HG03025 (cell line): ENCODE results near the gene CYP4V2.
A peak's percentile ranks its signal among the peaks of the same experiment; 100 is the strongest.

Experiments used
- ATAC-seq: cut with Tn5 transposase; IDR thresholded peaks from one replicate; pipeline ENCODE4 v1.9.1; 2021; ENCODE audit warnings: mild to moderate bottlenecking, moderate library complexity; ENCODE audit not compliant: unreplicated experiment, low FRiP score

The CYP4V2 gene

DNA sequence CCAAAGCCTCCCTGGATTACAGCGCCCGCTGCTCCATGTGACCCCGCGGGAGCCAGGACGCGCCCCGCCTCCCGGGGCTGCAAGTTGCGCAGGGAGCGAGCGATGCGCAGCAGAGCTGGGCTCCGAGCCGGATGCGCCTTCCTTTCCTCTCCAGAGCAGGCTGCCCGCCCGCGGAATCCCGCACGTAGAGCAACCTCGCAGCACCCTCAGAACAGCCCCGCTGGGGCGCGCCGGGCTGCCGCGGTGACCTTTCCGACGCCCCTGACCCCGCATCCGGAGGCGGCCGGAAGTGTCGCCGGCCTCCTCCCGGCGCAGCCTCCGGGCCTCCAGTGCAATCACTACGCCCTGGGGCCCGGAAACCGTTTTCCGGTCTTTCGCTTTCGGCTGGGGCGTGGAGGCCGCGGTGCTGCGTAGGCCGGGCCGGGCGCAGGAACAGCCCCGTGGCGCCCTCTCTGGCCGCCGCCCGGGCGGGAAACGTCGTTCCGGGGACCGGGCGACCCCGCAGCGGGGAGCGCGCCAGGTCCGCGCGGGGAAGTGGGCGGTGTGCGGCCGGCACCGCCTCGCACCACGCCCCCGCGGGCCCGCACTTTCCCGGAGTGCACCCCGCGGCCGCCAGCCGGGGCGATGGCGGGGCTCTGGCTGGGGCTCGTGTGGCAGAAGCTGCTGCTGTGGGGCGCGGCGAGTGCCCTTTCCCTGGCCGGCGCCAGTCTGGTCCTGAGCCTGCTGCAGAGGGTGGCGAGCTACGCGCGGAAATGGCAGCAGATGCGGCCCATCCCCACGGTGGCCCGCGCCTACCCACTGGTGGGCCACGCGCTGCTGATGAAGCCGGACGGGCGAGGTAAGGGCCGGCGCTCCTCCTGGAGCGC, at the start of gene CYP4V2:
TSS of gene CYP4V2 (plus strand) at position 368 of the 866 bp plus-strand sequence. CDS start at position 625, 257 bp downstream.
- ATAC-seq: peak; percentile 90

GRCh38 chr4:186144198-186144945, 47.0 kb upstream of the CYP4V2 start:
- ATAC-seq: no peak

GRCh38 chr4:186144946-186145569, 46.3 kb upstream of the CYP4V2 start:
- no peak for ATAC-seq

DNA sequence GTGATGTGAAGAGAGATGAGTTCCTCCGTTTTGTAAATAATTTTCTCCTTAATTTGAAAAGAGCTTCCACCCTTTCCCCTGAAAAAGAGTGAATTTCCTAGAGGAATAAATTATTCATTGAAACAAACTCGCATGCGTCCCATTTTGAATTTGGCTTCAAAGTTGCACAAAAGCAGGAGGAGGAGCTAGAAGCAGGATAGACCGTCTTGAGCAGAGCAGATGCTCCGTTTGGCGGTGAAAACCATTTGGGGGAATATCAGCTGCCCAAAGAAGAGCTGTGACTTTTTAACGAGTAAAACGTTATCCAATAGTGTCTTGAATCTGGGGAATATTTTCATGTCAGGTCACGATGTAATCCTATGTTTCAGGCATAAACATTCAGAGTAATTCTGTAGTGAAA, 44.9 kb upstream of the CYP4V2 start:
- no peak for ATAC-seq

GRCh38 chr4:186148336-186148975, 42.9 kb upstream of the CYP4V2 start:
- ATAC-seq: no peak

DNA sequence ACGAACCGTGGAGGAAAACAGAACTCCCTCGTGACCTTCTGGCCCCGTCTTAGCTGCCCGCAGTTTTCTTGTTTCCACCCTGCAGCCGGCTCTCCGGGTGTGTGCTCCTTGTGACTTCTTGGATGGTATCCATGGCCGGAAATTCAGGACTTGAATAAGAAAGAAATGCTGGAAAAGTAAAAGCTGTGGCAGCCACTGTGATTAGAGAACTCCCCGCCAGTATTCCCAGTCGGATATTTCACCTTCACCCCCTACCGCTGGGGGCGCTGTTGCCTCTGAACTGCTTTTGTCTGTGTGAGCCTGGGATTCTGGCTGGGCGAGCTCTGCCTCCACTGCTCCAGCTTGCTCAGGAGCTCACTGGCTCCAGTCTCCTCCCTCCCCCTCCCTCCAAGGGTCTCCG, 41.5 kb upstream of the CYP4V2 start:
- no peak for ATAC-seq

DNA sequence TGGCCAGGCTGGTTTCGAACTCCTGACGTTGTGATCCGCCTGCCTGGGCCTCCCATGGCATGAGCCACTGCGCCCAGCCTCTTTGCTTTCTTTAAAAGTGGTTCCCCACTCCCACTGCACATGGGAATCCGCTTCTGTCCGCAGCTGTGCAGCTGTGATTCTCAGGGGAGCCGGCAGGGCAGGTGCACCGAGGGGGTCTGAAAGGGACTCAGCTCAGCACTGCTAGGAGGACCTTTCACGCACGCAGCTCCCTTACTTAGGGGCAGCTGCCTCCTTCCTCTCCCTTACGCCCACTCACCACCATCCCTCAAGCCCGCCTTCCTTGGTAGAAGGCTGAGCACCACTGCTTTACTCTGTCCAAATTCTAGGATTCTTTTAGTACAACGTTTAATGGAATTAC, 40.4 kb upstream of the CYP4V2 start:
- peak; percentile 47 for ATAC-seq

DNA sequence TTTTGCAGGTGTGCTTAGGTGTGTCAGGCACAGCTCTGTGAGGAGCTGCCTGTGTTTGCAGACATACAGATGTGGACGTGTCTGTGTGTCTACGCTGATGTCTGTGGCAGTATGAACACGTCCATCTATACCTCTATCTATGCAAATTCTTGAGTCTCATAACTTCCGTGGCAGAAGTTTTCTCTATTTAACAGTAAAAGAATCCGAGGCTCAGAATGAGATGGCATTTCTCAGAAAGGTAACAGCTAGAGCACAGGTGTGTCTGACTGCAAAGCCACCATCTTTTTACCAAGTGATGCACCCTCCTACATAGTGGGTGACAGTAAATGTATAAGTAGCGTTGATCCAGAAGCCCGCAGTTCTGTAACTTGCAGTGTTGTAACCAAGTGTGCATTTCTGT, 39.9 kb upstream of the CYP4V2 start:
- peak; percentile 57 for ATAC-seq

DNA sequence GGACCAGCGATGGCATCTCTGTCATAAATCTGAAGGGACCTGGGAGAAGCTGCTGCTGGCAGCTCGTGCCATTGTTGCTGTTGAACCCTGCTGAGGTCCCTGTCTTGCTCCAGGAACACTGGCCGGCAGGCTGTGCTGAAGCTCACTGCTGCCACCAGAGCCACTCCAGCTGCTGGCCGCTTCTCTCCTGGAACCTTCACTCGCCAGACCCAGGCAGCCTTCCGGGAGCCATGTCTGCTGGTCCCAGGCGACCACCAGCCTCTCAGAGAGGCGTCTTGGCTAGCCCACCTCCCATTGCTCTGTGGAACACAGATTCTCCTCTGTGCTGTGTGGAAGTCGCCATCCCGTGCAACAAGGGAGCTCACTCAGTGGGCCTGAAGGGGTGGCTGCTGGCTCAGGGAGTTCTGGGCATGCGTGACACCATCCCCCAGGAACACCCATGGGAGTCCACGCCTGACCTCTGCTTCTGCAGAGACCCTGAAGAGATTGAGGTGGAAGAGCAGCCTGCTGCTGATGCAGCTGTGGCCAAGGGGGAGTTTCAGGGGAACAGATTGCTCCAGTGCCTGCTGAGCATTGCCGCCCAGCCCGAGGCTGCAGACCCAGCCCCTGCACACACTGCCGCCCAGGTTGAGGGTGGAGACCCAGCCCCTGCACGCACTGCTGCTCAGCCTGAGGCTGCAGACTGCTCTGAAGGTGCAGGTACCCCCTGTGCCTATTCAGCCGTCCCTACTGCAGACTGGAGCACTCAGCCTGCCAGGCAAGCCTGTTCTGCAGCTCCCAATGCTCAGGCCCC, 33.1 kb upstream of the CYP4V2 start:
- peak; percentile 45 for ATAC-seq

DNA sequence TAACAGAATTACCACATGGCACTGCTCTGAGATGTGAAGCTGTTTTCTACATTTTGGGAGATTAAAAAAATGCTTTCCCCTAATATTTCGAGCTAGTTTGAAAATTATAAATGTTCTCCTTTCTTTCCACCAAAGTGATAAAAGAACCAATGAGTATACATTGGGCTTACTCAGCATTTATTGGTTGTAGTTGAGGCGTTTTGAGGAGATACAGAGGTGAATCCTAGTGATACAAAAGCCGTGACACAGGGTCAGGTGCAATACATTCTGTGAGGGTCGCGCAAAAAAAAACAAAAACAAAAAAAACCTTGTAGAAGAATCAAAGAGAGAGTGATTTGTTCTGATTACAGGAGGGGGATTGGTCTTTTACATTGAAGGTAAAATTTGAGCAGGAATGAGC, 32.4 kb upstream of the CYP4V2 start:
- no peak for ATAC-seq

- no peak for ATAC-seq
Observed at GRCh38 chr4:186159613-186160012, 31.8 kb upstream of the CYP4V2 start.

DNA sequence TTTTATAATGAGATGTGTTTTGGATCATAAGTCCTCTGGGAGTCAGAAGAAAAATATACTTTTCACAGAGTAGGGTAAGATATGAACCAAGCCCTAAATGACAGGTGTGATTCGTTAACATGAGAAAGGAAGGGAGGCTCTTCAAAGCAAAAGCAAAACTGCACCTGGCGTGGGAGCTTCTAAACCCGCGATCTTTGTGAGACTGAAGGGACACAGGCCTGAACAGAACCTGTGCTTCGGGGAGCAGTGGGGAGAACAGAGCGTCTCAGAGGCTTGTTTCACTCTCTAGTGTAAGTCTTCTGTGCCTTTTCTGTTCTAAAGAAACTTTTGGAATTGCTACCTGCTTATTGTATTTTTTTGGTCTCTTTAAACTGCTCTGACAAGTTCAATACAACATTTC, 30.2 kb upstream of the CYP4V2 start:
- peak; percentile 99 for ATAC-seq

DNA sequence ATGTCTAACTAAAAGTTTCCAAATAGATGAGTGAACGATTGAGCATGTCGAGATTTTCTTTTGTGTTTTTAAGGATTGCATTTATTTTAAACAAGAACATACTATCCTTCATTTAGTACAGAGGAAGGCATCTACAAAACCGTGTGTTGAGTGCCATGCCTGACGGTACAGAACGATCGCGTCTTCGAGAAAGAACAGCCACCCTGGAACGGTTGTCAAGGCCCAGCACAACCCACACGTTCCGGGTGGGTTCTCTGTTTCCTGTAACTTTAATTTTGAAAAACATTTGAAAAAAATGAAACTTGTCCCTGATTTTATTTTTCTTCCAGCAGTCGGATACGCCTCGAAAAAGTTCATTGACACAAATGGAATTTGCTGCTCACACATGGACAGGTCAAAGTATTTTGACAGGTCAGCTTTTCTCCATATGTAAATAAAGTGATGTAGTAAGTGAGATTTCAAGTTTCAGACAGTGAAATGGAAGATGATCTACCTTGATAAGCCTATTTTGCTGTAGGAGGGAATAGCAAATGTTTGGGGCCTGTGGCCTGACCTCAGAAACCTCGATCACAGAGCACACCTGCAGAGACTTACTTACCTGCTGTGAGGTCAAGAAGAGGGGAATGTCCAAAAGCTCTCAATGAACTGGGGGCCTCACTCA, 24.4 kb upstream of the CYP4V2 start:
- ATAC-seq: no peak

GRCh38 chr4:186167605-186168004, 23.8 kb upstream of the CYP4V2 start:
- no peak for ATAC-seq

GRCh38 chr4:186168750-186169149, 22.6 kb upstream of the CYP4V2 start:
- ATAC-seq: no peak

DNA sequence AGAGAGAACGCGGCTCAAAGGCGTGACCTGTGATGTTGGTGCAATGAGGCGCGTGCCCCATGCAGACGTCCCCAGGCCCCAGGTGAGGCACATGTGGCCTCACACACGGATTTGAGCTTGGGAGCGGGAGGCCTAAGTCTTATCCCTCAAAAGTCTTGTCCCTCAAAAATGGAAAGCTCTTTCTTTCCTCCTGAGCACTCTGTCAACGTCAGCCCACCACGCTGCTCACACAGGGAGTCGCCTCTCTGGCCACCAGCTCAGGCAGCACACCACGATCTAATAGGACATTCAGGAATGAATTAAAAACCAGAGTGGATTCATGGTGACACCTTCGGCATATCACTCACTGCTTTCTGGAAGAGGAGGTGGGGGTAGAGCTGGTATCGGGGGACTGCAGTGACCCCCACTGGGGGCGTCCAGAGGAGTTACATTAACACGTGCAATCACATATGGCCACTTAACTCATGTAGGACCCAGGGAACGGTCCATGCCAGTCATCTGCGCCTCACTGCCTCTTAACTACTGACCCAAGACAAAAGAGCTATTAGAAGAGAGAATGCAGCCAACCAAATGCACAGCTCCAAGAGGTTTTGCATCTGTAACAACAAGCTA, 21.9 kb upstream of the CYP4V2 start:
- no peak for ATAC-seq

DNA sequence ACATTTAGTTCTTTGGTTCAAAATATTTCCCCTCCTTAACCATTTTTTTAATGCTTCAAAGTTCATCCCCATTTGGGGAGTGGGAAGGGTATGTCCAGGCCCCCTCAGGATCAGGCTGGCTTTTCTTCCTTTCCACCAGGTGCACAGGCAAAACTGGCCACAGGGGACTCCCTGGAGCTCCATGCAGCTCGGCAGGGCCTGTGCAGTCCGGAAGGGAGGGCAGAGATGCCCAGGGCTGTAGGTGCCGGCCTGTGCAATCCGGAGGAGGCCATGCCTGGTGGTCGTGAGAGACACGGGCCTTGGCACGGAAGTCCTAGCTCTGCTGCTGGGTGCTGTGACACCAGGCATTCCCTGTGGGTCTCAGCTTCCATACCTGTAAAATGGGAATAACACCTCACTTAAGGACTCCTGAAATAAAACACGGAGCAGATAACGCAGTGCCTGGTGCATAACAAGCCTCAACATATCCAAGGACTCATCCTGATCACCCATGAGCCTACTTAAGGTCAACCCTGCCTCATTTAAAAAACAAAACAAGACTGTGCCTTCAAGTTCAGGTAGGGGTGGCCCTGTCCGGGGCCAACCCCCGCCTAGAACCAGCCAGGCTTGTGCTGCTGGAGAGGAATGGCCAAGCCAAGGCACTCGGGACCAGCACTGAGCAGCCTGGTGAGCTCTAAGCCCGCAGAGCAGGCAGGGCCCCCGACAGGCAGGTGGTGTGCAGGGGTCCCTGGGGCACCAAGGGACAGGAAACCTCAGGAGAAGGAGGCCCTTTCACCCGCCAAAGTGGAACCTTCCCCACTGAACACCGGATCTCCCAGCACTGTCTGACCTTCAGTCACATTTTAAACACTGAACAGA, 21.2 kb upstream of the CYP4V2 start:
- no peak for ATAC-seq

- no peak for ATAC-seq
Observed at GRCh38 chr4:186170966-186171365, 20.4 kb upstream of the CYP4V2 start.
